Stimulated activated CD8-positive, alpha-beta memory T cell treated with anti-CD3 and anti-CD28 coated beads, Interleukin-7, amount 100 ng/mL, for 48 hours (primary cell): ENCODE results near the gene SLC35G3.
"Not testable (repeated sequence)": the region's sequence is repeated elsewhere in the genome, so short reads cannot be mapped to it uniquely, and the experiment has no call there.

Source experiments
- DNase-seq, 2 donors: peaks; one replicate each; pipeline ENCODE4 v3.0.0-alpha.2; 2020; ENCODE audit warnings: low read depth in 1 of 2; ENCODE audit errors: extremely low read depth in 1 of 2

Gene SLC35G3

GRCh38 chr17:35212668-35213067 lies 18.5 kb upstream of the SLC35G3 start:
- no peak for DNase-seq

DNA sequence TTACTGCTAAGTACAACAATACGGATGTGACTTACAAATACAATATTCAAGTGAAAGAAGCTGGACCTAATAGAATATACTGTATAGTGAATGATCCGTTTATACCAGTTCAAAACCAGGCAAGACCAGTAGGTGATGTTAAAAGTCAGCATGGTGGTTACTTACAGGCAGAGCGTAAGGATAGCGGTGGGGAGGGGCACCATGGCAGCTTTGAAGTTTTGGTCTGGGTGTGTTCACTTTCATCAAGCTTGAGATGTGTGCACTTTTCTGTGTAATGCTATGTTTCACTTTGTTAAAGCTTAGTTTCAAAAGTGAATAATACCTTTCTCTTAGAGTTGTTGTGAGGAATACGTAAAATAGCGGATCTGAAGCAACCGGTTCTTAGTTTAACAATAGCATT lies 16.5 kb upstream of the SLC35G3 start:
- no peak for DNase-seq

DNA sequence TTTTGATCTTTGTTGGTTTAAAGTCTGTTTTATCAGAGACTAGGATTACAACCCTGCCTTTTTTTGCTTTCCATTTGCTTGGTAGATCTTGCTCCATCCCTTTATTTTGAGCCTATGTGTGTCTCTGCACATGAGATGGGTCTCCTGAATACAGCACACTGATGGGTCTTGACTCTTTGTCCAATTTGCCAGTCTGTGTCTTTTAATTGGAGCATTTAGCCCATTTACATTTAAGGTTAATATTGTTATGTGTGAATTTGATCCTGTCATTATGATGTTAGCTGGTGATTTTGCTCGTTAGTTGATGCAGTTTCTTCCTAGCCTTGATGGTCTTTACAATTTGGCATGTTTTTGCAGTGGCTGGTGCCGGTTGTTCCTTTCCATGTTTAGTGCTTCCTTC lies 8.4 kb upstream of the SLC35G3 start:
- DNase-seq = not testable (repeated sequence)

GRCh38 chr17:35195062-35195461 lies 869 bp upstream of the SLC35G3 start:
- not testable (repeated sequence) for DNase-seq

DNA sequence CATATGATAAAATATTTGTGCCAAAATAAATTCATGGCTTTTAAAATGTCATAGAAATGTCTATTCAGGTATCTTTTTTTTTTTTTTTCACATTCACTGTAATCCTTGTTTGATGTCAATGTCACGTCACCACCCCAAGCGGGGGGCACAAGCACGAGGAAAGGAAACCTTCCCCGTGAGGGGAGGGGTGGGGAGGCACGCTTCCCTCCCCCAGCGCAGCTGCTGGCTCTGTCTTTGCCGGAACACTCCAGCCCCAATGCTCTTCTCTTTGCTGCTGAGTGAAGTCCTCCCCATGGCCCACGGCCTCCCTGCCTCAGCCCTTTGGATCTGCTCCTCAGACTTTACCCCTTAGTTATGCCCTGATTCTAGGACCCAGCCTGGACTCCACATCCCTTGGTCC lies 1.5 kb downstream of the SLC35G3 start:
- DNase-seq = no peak

GRCh38 chr17:35191001-35191695 lies 3.0 kb downstream of the SLC35G3 start:
- no peak for DNase-seq

- DNase-seq = no peak
These were observed 4.9 kb downstream of the SLC35G3 start for GRCh38 chr17:35189291-35189690.

GRCh38 chr17:35188111-35188510 lies 6.1 kb downstream of the SLC35G3 start:
- no peak for DNase-seq

GRCh38 chr17:35187481-35187880 lies 6.7 kb downstream of the SLC35G3 start:
- DNase-seq = no peak

DNA sequence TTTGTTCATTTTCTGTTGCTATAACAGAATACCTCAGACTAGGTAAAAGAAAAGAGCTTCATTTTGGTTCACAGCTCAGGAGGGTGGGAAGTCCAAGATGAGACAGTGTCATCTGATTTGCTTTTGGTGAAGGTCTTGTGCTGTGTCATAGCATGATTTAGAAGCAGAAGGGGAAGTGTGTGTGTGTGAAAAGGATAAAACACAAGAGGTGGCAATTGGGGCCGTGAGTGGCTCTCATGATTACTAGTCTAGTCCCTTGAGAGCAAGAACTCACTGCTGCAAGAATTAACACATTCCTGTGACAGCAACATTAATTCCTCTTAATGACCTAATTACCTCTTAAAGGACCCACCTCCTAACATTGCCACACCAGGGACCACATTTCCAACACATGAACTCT lies 8.3 kb downstream of the SLC35G3 start:
- no peak for DNase-seq

GRCh38 chr17:35184274-35184673 lies 9.9 kb downstream of the SLC35G3 start:
- DNase-seq = no peak

- no peak for DNase-seq
These were observed 10.9 kb downstream of the SLC35G3 start for GRCh38 chr17:35183332-35183731.

GRCh38 chr17:35179379-35179778 lies 14.8 kb downstream of the SLC35G3 start:
- DNase-seq = not testable (repeated sequence)

- DNase-seq = no peak
These were observed 17.3 kb downstream of the SLC35G3 start for GRCh38 chr17:35176897-35177296.

GRCh38 chr17:35175638-35176415 lies 18.4 kb downstream of the SLC35G3 start:
- DNase-seq = no peak

DNA sequence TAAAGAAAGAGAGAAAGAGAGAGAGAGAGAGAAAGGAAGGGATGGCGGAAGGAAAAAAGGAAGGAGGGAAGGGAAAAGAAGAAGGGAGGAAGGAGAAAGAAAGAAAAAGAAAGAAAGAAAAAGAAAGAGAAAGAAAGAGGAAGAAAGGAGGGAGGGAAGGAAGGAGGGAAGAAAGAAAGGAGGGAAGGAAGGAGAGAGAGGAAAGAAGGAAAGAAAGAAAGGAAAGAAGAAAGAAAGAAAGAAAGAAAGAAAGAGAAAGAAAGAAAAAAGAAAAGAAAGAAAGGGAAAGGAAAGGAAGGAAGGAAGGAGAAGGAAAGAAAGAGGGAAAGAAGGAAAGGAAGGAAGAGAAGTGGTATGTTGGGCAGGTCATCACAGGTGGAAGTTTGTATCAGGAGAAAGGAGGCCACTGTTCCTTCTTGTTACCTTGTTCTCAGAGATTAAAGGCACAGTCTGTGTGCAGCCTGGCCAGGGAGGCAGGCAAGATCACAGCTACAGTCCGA lies 19.3 kb downstream of the SLC35G3 start:
- DNase-seq = no peak

GRCh38 chr17:35172321-35172720 lies 21.9 kb downstream of the SLC35G3 start:
- DNase-seq = not testable (repeated sequence)

- DNase-seq = no peak
These were observed 22.4 kb downstream of the SLC35G3 start for GRCh38 chr17:35171834-35172233.

DNA sequence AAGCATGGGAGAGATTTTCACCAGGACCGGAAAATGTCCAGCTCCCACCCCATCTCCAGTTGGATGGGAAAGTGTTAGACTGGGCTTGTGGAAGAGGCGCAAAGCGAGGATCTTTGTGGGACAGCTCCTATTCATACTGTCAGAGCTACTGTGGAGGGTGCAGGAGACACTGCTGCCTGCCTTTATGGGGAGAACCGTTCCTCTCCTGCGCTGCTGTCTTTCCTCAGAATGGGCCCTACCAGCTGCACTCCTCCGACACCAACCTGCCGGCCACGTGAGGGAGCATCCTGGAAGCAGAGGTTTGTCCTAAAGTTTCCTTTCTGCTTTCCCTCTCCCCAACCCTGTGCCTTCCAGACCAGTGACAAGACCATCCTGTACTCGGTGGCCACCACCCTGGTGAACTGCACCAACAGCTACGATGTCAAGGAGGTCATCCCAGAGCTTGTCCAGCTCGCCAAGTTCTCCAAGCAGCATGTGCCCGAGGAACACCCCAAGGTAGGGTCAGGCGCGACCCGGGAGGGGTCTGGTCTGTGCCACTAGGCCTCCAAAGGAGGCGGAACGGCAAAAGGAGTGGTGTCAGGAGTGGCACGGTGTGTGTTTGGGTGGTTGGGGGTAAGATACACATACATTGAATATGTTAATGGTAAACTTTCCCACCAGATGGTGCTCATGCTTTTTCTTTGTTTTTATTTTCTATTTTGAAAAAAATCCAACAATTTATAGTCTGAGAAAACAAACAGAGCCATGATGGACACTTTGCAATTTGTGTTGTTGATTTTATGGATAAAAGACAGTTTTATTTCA lies 23.0 kb downstream of the SLC35G3 start:
- DNase-seq = no peak

DNA sequence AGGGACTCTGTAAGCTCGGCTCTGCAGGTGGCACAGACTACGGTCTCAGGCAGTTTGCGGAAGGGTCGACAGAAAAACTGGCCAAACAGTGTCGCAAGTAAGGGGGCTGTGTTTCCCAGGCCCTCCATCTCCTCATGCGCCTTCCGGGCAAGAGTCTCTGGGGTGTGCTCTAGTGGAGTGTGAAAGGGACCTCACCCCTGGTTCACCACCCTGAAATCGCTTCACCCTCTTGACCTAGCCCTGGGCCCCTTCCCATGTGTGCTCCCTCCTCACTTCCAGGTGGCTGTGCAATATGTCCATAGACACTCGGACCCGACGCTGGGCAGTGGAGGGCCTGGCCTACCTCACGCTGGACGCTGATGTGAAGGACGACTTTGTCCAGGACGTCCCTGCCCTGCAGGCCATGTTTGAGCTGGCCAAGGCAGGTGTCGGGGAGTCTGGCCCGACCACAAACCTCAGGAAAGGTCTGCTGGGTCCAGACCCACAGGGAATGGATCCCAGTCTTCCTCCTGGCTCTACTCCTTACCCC lies 24.3 kb downstream of the SLC35G3 start:
- DNase-seq = no peak

DNA sequence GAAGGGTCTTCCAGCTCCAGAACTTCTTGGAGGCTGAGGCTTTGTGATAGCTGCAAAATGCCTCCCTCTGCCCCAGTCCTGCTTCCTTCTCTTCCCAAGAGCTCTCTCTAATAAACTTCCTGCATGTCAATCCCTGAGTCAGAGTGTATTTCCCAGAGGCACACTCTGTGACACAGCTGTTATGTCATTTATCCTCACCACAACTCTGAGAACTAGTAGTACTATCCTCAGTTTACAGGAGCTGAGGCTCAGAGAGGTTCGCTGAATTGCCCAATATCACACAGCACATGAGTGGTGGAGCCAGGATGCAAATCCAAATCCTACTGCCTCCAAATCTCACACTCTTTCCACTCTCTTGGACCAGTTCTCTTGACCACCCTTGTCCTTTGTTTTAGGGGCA lies 26.5 kb downstream of the SLC35G3 start:
- no peak for DNase-seq
